Astrocyte (in vitro differentiated cells and primary cell): ENCODE results near the gene POLG2. TPM values are rescaled to one million over a fixed set of nuclear protein-coding genes. Genes with fewer than 3 reads are reported as not detected.

ENCODE experiments used
- DNase-seq: peaks from one replicate; pipeline ENCODE4 v3.0.0-alpha.2; 2010; ENCODE audit warnings: low read depth
- FAIRE-seq: peaks from 2 replicates; lab custom pipeline; 2011; peaks lifted over from hg19 to GRCh38; lab: Jason Lieb, UNC
- H2AFZ ChIP-seq: 2 replicates; pipeline ENCODE4 v1.6.0; 2012; ENCODE audit warnings: low read depth, low read length, inconsistent platforms
- H3K27ac ChIP-seq: 2 replicates; pipeline ENCODE4 v1.5.1; 2011; ENCODE audit warnings: low read depth, low read length, inconsistent platforms
- H3K27me3 ChIP-seq: 2 replicates; pipeline ENCODE4 v1.6.0; 2011; ENCODE audit warnings: low read length, inconsistent platforms; ENCODE audit not compliant: insufficient read depth
- H3K36me3 ChIP-seq: 2 replicates; pipeline ENCODE4 v1.5.1; 2011; ENCODE audit warnings: low read length, inconsistent platforms; ENCODE audit not compliant: insufficient read depth
- H3K4me1 ChIP-seq: 2 replicates; pipeline ENCODE4 v1.5.1; 2011; ENCODE audit warnings: low read length, inconsistent platforms; ENCODE audit not compliant: insufficient read depth
- H3K4me2 ChIP-seq: 2 replicates; pipeline ENCODE4 v1.6.0; 2012; ENCODE audit warnings: low read length, inconsistent platforms
- H3K4me3 ChIP-seq: 2 replicates; pipeline ENCODE4 v1.5.1; 2011; ENCODE audit warnings: low read depth, mild to moderate bottlenecking, low read length, inconsistent platforms; ENCODE audit not compliant: insufficient read depth
- H3K79me2 ChIP-seq: 2 replicates; pipeline ENCODE4 v1.6.0; 2012; ENCODE audit warnings: mild to moderate bottlenecking, low read length, inconsistent platforms; ENCODE audit not compliant: insufficient read depth
- H3K9ac ChIP-seq: 2 replicates; pipeline ENCODE4 v1.6.0; 2012; ENCODE audit warnings: mild to moderate bottlenecking, low read length, inconsistent platforms
- H3K9me3 ChIP-seq: 2 replicates; pipeline ENCODE4 v1.5.1; 2012; ENCODE audit warnings: low read depth, mild to moderate bottlenecking, low read length, inconsistent platforms; ENCODE audit not compliant: insufficient read depth
- H4K20me1 ChIP-seq: 2 replicates; pipeline ENCODE4 v1.6.0; 2012; ENCODE audit warnings: low read length, inconsistent platforms; ENCODE audit not compliant: insufficient read depth
- H3K27ac Mint-ChIP-seq: one replicate; pipeline ENCODE4 v1.8.0; 2021; ENCODE audit warnings: mild to moderate bottlenecking, mixed read lengths; ENCODE audit not compliant: unreplicated experiment
- H3K27me3 Mint-ChIP-seq: one replicate; pipeline ENCODE4 v1.8.0; 2021; ENCODE audit warnings: low read depth, mixed read lengths; ENCODE audit not compliant: unreplicated experiment
- H3K36me3 Mint-ChIP-seq: one replicate; pipeline ENCODE4 v1.8.0; 2021; ENCODE audit warnings: low read depth, mixed read lengths; ENCODE audit not compliant: unreplicated experiment
- H3K4me1 Mint-ChIP-seq: one replicate; pipeline ENCODE4 v1.8.0; 2021; ENCODE audit warnings: low read depth, mixed read lengths; ENCODE audit not compliant: unreplicated experiment
- H3K4me3 Mint-ChIP-seq: one replicate; pipeline ENCODE4 v1.8.0; 2021; ENCODE audit warnings: mild to moderate bottlenecking, moderate library complexity, mixed read lengths; ENCODE audit not compliant: unreplicated experiment
- H3K9me3 Mint-ChIP-seq: one replicate; pipeline ENCODE4 v1.8.0; 2021; ENCODE audit warnings: mild to moderate bottlenecking, mixed read lengths; ENCODE audit not compliant: unreplicated experiment
- EZH2 ChIP-seq: IDR thresholded peaks from 2 replicates; pipeline ENCODE4 v1.6.1; 2012; ENCODE audit warnings: mild to moderate bottlenecking, low read length, inconsistent platforms; ENCODE audit not compliant: insufficient read depth
- total RNA-seq: library from RNA; stranded (reverse); gene quantifications from 2 replicates; pipeline ENCODE4 v1.2.1, GENCODE V29; 2021
- TF ChIP-seq, protein P1 (sequence below): IDR thresholded peaks from 2 replicates; pipeline ENCODE4 v1.5.1; 2011; ENCODE audit warnings: low read depth, mild to moderate bottlenecking, inconsistent platforms, low read length, moderate library complexity; ENCODE audit not compliant: insufficient read depth

Gene POLG2
- total RNA-seq, 1 donor from 2014 or later: 16.2 TPM

DNA sequence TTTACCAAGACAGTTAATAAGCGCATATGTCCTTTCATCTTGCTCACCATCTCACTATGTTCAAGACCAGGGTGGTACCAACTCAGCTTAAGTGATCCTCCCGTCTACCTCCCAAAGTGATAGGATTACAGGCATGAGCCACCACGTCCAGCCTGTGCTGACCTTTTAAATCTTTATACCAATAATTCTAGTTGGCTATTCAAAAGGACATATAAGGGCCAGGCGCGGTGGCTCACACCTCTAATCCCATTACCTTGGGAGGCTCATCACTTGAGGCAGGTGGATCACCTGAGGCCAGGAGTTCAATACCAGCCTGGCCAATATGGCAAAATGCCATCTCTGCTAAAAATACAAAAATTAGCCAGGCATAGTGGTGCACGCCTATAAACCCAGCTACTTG, 12.3 kb upstream of the POLG2 start:
- H3K4me1 Mint-ChIP-seq: peaks cover 4% of the 10 kb centered on the region
- Histone ChIP-seq H3K79me2 (peaks cover 68% of the 10 kb centered on the region), H3K9ac (no peak overlapping the region), H3K4me3 (no peak overlapping the region), H3K4me1 (peaks cover 7% of the 10 kb centered on the region), H4K20me1 (peaks cover 50% of the 10 kb centered on the region), H3K36me3 (peaks cover 19% of the 10 kb centered on the region), H2AFZ (no peak overlapping the region), H3K9me3 (no peaks in the 10 kb centered on the region), H3K27ac (no peak overlapping the region), H3K4me2 (peak overlapping the region; percentile 49), H3K27me3 (no peaks in the 10 kb centered on the region)
- H3K36me3 Mint-ChIP-seq: peaks cover 15% of the 10 kb centered on the region
- FAIRE-seq: no peak
- TF ChIP-seq EZH2: no peak
- TF ChIP-seq, protein P1, sequence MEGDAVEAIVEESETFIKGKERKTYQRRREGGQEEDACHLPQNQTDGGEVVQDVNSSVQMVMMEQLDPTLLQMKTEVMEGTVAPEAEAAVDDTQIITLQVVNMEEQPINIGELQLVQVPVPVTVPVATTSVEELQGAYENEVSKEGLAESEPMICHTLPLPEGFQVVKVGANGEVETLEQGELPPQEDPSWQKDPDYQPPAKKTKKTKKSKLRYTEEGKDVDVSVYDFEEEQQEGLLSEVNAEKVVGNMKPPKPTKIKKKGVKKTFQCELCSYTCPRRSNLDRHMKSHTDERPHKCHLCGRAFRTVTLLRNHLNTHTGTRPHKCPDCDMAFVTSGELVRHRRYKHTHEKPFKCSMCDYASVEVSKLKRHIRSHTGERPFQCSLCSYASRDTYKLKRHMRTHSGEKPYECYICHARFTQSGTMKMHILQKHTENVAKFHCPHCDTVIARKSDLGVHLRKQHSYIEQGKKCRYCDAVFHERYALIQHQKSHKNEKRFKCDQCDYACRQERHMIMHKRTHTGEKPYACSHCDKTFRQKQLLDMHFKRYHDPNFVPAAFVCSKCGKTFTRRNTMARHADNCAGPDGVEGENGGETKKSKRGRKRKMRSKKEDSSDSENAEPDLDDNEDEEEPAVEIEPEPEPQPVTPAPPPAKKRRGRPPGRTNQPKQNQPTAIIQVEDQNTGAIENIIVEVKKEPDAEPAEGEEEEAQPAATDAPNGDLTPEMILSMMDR: no peak
- H3K9me3 Mint-ChIP-seq: no peaks in the 10 kb centered on the region
- no peak overlapping the region for H3K27ac Mint-ChIP-seq
- peak overlapping the region; percentile 52 for H3K4me3 Mint-ChIP-seq
- no peaks in the 10 kb centered on the region for H3K27me3 Mint-ChIP-seq
- no peak for DNase-seq

DNA sequence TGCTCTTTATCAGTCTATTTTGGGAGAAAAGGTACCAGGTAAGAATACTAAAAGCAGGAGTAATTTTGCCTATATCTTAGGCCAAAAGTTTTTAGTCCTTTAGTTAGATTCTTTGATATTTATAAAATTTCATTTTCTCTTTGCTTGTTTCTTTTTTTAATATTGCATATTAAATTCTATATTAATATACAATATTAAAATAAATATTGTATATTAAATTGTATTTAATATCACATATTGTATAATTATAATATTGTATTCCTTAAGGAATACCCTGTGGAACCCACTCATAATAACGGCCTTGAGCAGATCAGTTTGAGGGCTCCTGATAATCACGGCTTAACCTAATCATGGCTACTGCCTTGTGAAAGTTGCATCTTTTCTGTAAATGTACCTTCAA, 11.8 kb upstream of the POLG2 start:
- Histone ChIP-seq H3K36me3 (peaks cover 24% of the 10 kb centered on the region), H3K4me1 (peaks cover 12% of the 10 kb centered on the region), H3K79me2 (peaks cover 73% of the 10 kb centered on the region), H3K27me3 (no peaks in the 10 kb centered on the region), H3K9me3 (no peaks in the 10 kb centered on the region), H3K27ac (no peak overlapping the region), H2AFZ (no peak overlapping the region), H3K4me3 (peak overlapping the region; percentile 100), H3K9ac (peak overlapping the region; percentile 100), H3K4me2 (peak overlapping the region; percentile 93), H4K20me1 (peaks cover 55% of the 10 kb centered on the region)
- DNase-seq (no peak), FAIRE-seq (no peak)
- no peak overlapping the region for H3K27ac Mint-ChIP-seq
- no peaks in the 10 kb centered on the region for H3K27me3 Mint-ChIP-seq
- H3K36me3 Mint-ChIP-seq: peaks cover 20% of the 10 kb centered on the region
- TF ChIP-seq EZH2: no peak
- TF ChIP-seq, protein P1: no peak
- H3K4me3 Mint-ChIP-seq: peak overlapping the region; percentile 94
- no peaks in the 10 kb centered on the region for H3K9me3 Mint-ChIP-seq
- peaks cover 7% of the 10 kb centered on the region for H3K4me1 Mint-ChIP-seq

DNA sequence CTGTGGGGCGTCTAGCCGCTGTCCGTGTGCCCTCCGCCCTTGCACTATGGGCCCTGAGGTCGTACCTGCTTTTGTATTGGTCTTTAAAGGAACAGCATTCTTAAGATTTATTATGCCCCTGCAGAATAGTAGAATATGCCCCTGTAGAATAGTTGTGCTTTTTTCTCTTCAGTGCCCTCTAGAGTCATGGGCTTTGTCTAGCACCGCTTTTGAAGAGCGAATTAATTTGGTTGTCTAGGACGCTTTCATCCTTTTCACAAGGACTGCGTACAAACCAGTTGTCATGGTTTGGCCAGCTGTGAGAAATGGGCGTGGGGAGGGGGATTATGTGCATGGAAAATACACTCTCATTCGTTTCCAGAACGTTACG, 10.5 kb upstream of the POLG2 start:
- no peaks in the 10 kb centered on the region for H3K27me3 ChIP-seq
- Mint-ChIP-seq H3K9me3 (no peaks in the 10 kb centered on the region), H3K27ac (peak overlapping the region; percentile 99), H3K36me3 (peaks cover 20% of the 10 kb centered on the region), H3K27me3 (no peaks in the 10 kb centered on the region), H3K4me1 (peaks cover 18% of the 10 kb centered on the region), H3K4me3 (peak overlapping the region; percentile 94)
- TF ChIP-seq EZH2: no peak
- TF ChIP-seq, protein P1: peak; percentile 38
- H3K9ac ChIP-seq: peak overlapping the region; percentile 100
- peak overlapping the region; percentile 67 for H2AFZ ChIP-seq
- DNase-seq (peak; percentile 74), FAIRE-seq (no peak)
- H3K27ac ChIP-seq: peak overlapping the region; percentile 99
- peaks cover 37% of the 10 kb centered on the region for H3K36me3 ChIP-seq
- peaks cover 82% of the 10 kb centered on the region for H3K79me2 ChIP-seq
- peak overlapping the region; percentile 93 for H3K4me2 ChIP-seq
- H3K4me3 ChIP-seq: peak overlapping the region; percentile 100
- H3K4me1 ChIP-seq: peaks cover 19% of the 10 kb centered on the region
- no peaks in the 10 kb centered on the region for H3K9me3 ChIP-seq
- peaks cover 68% of the 10 kb centered on the region for H4K20me1 ChIP-seq
